ENCODE results near the gene MYO15B. TPM values are rescaled to one million over a fixed set of nuclear protein-coding genes. Genes with fewer than 3 reads are reported as not detected.

MYO15B gene
- total RNA-seq, 1 experiment from 2014 or later: 30.3 TPM

DNA sequence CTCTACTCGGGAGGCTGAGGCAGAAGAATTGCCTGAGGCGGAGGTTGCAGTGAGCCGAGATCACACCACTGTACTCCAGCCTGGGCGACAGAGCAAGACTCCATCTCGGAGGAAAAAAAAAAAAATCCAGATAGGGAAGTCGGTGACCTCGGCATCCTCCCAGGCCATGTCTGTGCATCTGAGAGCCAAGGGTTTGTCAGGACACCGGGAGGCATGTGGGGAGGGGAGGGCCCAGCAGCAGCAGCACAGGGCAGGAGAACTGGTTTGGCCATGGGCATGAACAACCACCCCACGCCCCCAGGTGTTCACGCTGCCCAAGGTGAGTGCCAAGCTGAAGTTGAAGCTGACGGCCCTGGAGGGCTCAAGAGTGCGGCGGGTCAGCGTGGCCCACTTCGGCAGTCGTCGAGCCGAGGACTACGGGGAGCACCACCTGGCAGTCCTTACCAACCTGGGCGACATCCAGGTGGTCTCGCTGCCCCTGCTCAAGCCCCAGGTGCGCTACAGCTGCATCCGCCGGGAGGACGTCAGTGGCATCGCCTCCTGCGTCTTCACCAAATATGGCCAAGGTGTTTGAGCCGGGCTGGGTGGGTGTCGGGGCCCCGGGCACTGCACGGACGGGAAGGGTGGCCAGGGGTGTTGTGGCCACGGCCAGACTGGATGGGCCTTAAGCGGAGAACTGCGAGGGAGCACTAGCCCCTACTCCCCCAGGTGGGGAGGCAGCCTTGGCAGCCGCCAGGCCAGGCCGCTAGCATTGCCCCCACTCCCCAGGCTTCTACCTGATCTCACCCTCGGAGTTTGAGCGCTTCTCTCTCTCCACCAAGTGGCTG is 14.7 kb upstream of the MYO15B start:
- ChIA-PET CTCF (no interaction called here), RAD21 (ENCODE audit: low non-redundant PET in 1 of 2, low total read pairs in 2 of 2, uncharacterized antibody in 2 of 2, unreplicated experiment in 2 of 2) (interaction anchor here in 1 of 2 experiments (0.7 kb wide), 1 partner anchor 130 kb away, joined by 3 read pairs; no protein-coding TSS in a partner anchor), POLR2A (no interaction called here)
- peaks cover 10 to 12% of the 10 kb centered on the region in 2 experiments; a peak in 3 of 4 replicates for H3K36me3 ChIP-seq (ENCODE audit: control insufficient read depth in 1 of 2, insufficient read depth in 2 of 2, low read length in 2 of 2)
- H3K9me3 ChIP-seq (ENCODE audit: control insufficient read depth in 1 of 2, insufficient read depth in 1 of 2, low read depth in 1 of 2, low read length in 2 of 2): no peaks in the 10 kb centered on the region
- intact Hi-C loops (cut with micrococcal nuclease): no loop called here
- H3K9ac ChIP-seq (ENCODE audit: low read length): no peak overlapping the region
- no peak overlapping the region for H3K4me3 ChIP-seq (replicated peaks in 1 of 2; ENCODE audit: low read depth in 1 of 2, low read length in 2 of 2)
- H3K27ac ChIP-seq (ENCODE audit: low read depth, low read length): no peak overlapping the region
- H4K20me1 ChIP-seq (ENCODE audit: insufficient read depth): no peaks in the 10 kb centered on the region
- no peak overlapping the region for H3K4me2 ChIP-seq (ENCODE audit: low read length)
- H3K79me2 ChIP-seq (ENCODE audit: insufficient read depth, low read length): no peaks in the 10 kb centered on the region
- no peaks in the 10 kb centered on the region for H3K27me3 ChIP-seq (ENCODE audit: insufficient read depth, low read length)
- TF ChIP-seq CBX3 (IDR thresholded peaks at IDR 0.05; ENCODE audit: low read depth) (no peak), SRF (IDR thresholded peaks at IDR 0.05; ENCODE audit: low read depth) (no peak), RAD21 (IDR thresholded peaks at IDR 0.05; ENCODE audit: low read depth) (no peak)
- TF ChIP-seq, protein P1, sequence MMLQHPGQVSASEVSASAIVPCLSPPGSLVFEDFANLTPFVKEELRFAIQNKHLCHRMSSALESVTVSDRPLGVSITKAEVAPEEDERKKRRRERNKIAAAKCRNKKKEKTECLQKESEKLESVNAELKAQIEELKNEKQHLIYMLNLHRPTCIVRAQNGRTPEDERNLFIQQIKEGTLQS (IDR thresholded peaks at IDR 0.05): no peak
- no peaks in the 10 kb centered on the region for H3K9me2 ChIP-seq (ENCODE audit: insufficient read depth)
- BruUV-seq (replicated peaks): no TSS peak
- no peaks in the 10 kb centered on the region for H3K4me1 ChIP-seq (ENCODE audit: control insufficient read depth in 1 of 2, insufficient read depth in 2 of 2, low read length in 2 of 2)
- DNase-seq (ENCODE audit: low read depth, low spot score) (no peak), ATAC-seq (no peak)
- no peak overlapping the region for H2AFZ ChIP-seq (ENCODE audit: low read depth, low read length, poor library complexity, severe bottlenecking)

GRCh38 chr17:75573540-75573957 is 14.1 kb upstream of the MYO15B start:
- Histone ChIP-seq H3K9me2 (ENCODE audit: insufficient read depth) (no peaks in the 10 kb centered on the region), H3K4me1 (ENCODE audit: control insufficient read depth in 1 of 2, insufficient read depth in 2 of 2, low read length in 2 of 2) (peaks cover 2 to 3% of the 10 kb centered on the region in 2 experiments; a peak in 2 of 4 replicates), H3K36me3 (ENCODE audit: control insufficient read depth in 1 of 2, insufficient read depth in 2 of 2, low read length in 2 of 2) (peaks cover 9 to 10% of the 10 kb centered on the region in 2 experiments; a peak in 3 of 4 replicates), H3K4me2 (ENCODE audit: low read length) (no peak overlapping the region), H4K20me1 (ENCODE audit: insufficient read depth) (no peaks in the 10 kb centered on the region), H3K9ac (ENCODE audit: low read length) (no peak overlapping the region), H2AFZ (ENCODE audit: low read depth, low read length, poor library complexity, severe bottlenecking) (no peak overlapping the region), H3K27me3 (ENCODE audit: insufficient read depth, low read length) (no peaks in the 10 kb centered on the region), H3K4me3 (replicated peaks in 1 of 2; ENCODE audit: low read depth in 1 of 2, low read length in 2 of 2) (no peak overlapping the region), H3K79me2 (ENCODE audit: insufficient read depth, low read length) (no peaks in the 10 kb centered on the region), H3K27ac (ENCODE audit: low read depth, low read length) (no peak overlapping the region), H3K9me3 (ENCODE audit: control insufficient read depth in 1 of 2, insufficient read depth in 1 of 2, low read depth in 1 of 2, low read length in 2 of 2) (no peaks in the 10 kb centered on the region)
- ATAC-seq: no peak
- ChIA-PET POLR2A (no interaction called here), CTCF (interaction anchor here (0.5 kb wide), 1 partner anchor 19 kb away, joined by 3 read pairs; no protein-coding TSS in a partner anchor), RAD21 (ENCODE audit: low non-redundant PET in 1 of 2, low total read pairs in 2 of 2, uncharacterized antibody in 2 of 2, unreplicated experiment in 2 of 2) (no interaction called here)
- intact Hi-C loops (cut with micrococcal nuclease): no loop called here
- no TSS peak for BruUV-seq (replicated peaks)
- DNase-seq (ENCODE audit: low read depth, low spot score): no peak
- no peak for TF ChIP-seq CBX3 (IDR thresholded peaks at IDR 0.05; ENCODE audit: low read depth)
- TF ChIP-seq EGR1 (IDR thresholded peaks at IDR 0.05; ENCODE audit: low read depth): no peak
- TF ChIP-seq, protein P2, sequence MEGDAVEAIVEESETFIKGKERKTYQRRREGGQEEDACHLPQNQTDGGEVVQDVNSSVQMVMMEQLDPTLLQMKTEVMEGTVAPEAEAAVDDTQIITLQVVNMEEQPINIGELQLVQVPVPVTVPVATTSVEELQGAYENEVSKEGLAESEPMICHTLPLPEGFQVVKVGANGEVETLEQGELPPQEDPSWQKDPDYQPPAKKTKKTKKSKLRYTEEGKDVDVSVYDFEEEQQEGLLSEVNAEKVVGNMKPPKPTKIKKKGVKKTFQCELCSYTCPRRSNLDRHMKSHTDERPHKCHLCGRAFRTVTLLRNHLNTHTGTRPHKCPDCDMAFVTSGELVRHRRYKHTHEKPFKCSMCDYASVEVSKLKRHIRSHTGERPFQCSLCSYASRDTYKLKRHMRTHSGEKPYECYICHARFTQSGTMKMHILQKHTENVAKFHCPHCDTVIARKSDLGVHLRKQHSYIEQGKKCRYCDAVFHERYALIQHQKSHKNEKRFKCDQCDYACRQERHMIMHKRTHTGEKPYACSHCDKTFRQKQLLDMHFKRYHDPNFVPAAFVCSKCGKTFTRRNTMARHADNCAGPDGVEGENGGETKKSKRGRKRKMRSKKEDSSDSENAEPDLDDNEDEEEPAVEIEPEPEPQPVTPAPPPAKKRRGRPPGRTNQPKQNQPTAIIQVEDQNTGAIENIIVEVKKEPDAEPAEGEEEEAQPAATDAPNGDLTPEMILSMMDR (IDR thresholded peaks at IDR 0.05 in 2 of 3, conservative IDR thresholded peaks at IDR 0.05 in 1 of 3; ENCODE audit: borderline replicate concordance in 1 of 3, insufficient read depth in 1 of 3, low read depth in 2 of 3, low read length in 2 of 3): no peak
- TF ChIP-seq, protein P3, sequence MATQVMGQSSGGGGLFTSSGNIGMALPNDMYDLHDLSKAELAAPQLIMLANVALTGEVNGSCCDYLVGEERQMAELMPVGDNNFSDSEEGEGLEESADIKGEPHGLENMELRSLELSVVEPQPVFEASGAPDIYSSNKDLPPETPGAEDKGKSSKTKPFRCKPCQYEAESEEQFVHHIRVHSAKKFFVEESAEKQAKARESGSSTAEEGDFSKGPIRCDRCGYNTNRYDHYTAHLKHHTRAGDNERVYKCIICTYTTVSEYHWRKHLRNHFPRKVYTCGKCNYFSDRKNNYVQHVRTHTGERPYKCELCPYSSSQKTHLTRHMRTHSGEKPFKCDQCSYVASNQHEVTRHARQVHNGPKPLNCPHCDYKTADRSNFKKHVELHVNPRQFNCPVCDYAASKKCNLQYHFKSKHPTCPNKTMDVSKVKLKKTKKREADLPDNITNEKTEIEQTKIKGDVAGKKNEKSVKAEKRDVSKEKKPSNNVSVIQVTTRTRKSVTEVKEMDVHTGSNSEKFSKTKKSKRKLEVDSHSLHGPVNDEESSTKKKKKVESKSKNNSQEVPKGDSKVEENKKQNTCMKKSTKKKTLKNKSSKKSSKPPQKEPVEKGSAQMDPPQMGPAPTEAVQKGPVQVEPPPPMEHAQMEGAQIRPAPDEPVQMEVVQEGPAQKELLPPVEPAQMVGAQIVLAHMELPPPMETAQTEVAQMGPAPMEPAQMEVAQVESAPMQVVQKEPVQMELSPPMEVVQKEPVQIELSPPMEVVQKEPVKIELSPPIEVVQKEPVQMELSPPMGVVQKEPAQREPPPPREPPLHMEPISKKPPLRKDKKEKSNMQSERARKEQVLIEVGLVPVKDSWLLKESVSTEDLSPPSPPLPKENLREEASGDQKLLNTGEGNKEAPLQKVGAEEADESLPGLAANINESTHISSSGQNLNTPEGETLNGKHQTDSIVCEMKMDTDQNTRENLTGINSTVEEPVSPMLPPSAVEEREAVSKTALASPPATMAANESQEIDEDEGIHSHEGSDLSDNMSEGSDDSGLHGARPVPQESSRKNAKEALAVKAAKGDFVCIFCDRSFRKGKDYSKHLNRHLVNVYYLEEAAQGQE (IDR thresholded peaks at IDR 0.05; ENCODE audit: low read depth): no peak
- TF ChIP-seq ZFX (IDR thresholded peaks at IDR 0.05): no peak

Data from HCT116 (cell line).